HG03342 (cell line): ENCODE data around the gene IGFBP7.

Experiments
- ATAC-seq: cut with Tn5 transposase; IDR thresholded peaks from one replicate; pipeline ENCODE4 v1.9.1; 2021; ENCODE audit warnings: mild to moderate bottlenecking, moderate library complexity; ENCODE audit not compliant: unreplicated experiment

The IGFBP7 gene

DNA sequence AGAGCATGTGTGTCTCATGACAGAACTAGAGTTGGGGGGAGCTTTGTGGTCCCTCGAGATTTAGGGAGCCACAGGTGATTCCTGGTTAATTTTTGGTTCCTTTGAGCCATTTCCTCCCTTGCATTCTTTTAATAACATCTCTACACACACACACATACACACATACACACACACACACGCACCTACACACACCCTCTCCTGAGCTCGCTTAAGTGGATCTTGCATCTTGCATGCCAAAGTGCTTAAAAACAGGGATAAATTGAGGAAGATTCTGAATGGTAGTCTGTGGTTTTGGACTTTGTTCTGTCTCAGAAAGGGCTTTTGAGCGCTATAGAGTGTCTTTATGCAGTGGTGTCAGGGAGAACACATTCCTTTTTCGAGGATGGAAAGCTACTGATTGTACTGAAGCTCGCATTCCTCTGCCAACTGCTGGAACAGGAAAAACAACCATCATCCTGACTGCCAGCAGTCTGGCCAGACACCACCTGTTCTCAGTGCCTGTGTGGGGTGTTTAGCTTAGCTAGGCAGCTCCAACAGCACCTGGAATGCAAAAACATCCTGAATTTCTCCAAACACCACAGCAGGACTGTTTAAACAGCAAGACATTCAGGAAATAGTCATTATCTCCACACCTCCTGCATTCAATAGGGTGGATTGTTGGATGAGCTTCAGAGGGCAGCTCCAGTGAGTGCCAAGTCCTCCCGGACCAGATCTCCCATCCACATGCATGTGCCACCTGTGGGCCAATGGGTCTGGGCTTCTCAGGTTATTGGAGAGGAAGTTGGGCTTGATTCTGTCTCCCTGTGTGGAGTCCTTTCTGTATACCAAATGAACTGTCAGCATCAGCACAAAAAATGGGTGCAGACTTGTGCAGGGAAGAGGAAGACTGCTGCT lies 21.9 kb upstream of the IGFBP7 start:
- ATAC-seq = no peak

DNA sequence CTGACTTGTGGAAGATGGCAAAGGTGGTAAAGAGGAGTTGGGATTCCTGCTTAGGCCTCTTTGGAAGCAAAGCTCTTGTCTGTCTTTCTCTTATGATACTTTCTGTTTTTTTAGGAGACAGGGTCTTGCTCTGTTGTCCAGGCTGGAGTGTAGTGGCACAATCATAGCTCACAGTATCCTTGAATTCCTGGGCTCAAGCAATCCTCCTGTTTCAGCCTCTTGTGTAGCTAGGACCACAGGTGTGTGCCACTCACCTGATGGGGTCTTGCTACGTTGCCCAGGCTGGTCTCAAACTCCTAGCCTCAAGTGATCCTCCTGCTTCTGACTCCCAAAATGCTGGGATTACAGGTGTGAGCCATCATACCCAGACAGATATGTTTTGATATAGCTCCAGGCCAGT lies 19.3 kb upstream of the IGFBP7 start:
- no peak for ATAC-seq

DNA sequence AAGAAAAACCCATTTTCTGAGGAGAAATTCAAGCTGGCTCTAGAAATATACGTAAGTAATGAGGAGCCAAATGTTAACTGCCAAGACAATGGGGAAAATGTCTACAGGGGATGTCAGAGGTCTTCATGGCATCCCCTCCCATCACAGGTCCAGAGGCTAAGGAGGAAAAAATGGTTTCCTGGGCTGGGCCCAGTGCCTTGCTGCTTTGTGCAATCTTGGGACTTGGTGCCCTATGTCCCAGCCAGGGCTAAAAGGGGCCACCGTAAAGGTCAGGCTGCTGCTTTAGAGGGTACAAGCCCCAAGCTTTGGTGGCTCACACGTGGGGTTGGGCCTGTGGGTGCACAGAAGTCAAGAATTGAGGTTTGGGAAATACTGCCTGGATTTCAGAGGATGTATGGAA lies 17.2 kb upstream of the IGFBP7 start:
- no peak for ATAC-seq

DNA sequence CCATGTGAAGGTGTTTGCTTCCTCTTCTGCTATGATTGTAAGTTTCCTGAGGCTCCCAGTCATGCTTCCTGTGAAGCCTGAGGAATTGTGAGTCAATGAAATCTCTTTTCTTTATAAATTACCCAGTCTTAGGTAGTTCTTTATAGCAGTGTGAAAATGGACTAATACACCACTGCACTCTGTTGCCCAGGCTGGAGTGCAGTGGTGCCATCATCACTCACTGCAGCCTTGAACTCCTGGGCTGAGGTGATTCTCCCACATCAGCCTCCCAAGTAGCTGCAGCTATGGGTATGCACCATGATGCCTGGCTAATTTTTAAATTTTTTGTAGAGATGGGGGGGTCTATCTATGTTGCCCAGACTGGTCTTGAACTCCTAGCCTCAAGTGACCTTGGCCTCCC lies 15.8 kb upstream of the IGFBP7 start:
- no peak for ATAC-seq

DNA sequence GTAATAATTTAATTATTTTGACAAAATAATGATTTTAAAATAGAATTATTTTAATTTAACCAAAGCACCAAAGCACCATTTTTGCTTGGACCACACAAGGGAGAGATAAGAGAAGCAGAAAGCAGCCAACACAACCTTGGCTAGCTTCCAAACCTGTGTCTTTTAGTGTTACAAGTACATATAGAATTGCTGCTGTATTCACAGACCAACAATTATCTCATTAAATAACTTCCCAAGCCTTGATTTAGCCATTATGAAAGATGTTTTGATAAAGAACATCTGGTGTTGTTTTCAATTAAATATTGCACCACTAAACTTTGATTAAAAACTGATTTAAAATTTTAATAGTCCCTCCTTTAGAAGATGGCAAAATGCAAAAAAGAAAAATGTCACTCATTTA lies 14.0 kb upstream of the IGFBP7 start:
- no peak for ATAC-seq

DNA sequence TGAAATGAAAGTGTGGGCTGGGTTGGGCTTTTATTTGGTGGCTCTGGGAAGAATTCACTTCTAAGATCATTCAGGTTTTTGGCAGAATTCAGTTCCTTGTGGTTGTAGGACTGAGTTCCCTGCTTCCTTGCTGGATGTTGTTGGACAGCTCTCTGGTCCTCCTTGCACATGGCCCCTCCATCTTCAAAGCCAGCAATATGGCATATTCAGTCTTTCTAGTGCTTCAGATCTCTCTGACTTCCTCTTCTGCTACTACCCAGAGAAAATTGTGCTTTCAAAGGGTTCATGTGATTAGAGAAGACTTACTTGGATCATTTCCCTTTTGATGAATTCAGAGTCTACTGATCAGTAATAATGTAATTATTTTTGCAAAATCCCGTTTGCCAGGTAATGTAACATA lies 12.8 kb upstream of the IGFBP7 start:
- no peak for ATAC-seq

DNA sequence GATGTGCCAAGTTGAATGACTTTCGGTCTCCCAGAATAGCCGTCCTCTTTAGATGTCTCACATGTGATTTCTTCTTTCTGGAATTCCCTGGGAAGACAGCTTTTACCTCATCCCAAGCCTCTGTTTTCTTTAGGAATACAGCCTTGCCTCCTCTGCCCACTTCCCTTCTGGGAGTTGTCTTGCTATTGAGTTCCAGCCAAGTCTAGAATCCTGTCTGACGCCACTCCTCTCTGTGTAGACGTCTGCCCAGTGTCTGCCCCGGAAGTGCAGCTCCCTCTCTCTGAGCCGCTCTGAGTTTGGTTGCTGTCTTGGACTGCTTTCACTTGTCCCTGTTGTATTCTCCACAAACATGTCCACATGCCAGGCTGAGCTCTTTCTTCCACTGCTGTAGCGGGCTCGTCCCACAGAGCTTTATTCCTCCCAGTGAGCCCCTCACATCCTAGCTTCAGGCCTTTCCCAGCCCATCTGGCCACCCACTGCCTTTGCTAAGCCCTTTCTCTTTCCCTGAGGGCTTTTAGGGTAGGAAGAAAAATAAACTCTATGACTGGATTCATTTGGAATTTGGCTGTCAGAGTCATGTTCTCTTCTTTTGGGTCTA lies 9.0 kb upstream of the IGFBP7 start:
- no peak for ATAC-seq

DNA sequence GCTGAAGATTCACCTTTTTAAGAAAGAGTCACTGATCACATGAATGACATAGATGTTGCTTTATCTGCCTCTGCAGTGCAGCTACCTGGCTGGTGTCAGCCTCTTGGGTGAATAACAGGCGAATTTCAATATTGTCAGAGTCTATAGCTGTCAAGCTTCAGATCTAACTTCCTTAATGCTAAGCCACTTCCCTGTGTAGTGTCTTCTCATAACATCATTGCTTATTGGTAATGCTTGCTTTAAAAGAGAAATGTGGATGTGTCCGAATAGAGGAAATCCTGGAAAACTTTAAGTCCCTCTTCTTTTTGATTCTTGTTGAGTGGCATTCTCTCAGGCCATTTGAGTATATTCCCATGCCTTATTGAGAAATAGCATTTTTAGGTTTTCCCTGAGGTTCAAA lies 7.3 kb upstream of the IGFBP7 start:
- no peak for ATAC-seq

DNA sequence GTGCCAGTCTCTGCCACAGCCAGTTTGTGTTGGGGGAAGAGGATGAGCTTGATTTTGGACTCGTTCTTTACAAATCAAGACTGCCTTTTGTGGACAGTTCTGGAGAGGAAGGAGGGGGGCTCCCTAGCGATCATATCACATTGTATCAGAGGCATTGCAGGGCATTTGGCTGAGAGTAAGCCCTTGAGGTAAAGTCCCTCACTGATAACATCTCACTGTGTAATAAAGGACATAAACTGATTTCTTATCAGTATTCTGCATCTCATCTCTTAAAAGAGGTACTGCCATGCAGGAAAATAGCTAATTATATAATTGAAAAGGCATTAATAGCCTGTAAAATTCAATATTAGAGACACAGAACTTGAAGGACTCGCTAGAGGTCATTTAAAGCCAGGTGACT lies 6.1 kb upstream of the IGFBP7 start:
- ATAC-seq = no peak

DNA sequence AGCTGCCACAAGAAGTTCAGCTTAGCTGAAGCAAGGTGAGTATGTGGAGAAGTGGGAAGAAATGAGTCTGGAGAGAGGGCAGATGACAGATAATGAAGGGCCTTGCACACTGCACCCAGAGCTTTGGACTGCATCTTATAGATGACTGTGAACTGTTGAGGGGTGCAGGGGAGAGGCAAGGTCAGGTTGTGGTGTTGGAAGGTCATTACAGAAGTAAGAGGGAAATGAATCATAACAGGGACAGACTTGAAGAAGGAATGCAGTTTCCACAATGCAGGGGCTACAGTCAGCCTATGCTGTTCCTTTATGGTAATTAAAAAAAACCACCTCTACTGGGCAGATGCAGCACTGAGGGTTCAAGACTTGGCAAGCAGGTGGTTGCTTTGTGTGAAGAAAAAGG lies 4.8 kb upstream of the IGFBP7 start:
- no peak for ATAC-seq

DNA sequence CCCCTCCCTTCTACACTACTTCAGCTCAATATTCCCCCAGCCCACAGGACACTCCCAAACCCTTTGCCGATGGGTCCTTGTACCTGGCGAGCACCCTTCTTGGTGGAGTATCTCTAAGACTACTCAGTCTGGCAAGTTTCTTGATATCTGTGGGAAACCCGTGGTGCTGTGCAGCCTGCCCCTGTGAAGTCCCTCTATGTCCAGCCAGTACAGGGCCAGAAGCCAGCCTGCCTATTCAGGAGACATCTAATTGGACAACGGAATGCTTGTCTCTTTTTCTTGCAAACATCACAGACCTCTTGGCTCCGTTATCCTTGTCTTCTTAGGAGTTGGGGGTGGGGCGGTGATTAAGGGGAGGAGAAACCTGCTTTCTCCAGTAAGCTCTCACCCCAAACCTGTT lies 3.7 kb upstream of the IGFBP7 start:
- ATAC-seq = no peak

DNA sequence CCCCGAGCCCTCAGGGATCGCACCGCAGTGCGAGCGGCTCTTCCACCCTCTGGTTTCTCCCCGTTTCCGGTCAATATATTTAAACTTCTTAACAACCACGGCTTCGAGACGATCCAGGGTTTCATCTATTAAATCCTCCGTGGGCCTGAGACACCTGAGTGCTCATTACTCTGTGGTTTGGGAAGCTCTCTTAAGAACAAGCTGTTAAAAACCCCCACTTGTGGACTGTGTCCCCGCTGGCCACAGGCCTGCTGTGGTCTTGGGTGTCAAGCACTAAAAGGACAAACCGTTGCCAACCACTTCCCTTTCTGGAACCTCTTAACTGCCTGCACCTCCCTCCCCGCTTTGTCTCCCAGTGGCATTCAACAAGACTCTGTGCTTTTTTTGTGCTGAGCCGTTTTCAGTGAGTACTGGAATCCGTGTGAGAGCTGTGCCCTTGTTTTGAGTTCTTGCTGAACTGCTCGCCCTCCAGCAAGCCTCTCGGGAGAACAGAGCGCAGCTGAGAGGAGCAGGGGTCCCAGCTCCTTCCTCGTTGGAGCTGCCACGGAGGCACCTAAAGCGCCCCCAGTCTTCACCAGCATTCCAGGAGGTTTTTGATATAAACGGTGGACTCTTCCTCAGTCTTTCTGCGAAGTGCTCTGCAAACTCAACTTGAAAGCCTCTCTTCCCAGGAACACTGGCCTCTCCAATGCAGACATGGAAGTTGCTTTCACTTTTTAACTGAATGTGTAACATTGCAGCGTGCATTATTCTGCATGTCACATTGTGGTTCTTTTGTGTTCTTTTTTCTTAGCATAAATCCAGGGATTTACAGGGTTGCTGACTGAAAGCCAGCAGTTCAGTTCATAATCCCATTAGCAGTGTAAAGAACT lies 691 bp upstream of the IGFBP7 start:
- peak; percentile 48 for ATAC-seq

DNA sequence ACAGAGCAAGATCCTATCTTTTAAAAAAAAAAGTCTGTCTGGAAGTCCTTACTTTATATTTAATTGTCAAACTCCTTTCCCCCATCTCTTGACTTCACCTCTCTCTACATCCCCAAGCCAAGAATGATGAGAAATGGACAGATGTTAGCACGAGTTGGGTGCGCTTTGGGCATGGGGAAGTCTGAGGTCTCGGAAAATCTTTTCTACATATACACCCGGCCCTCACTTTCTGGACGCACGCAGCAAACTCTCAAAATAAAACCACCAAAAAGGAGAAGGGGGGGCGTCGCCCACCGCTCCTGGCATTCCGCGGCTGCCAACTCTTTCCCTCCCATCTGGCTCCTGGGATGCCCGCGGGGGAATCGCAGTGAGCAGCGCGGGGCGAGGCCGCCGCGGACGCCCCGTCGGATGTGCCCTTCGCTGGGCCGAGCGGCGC lies 756 bp downstream of the IGFBP7 start:
- ATAC-seq = no peak

DNA sequence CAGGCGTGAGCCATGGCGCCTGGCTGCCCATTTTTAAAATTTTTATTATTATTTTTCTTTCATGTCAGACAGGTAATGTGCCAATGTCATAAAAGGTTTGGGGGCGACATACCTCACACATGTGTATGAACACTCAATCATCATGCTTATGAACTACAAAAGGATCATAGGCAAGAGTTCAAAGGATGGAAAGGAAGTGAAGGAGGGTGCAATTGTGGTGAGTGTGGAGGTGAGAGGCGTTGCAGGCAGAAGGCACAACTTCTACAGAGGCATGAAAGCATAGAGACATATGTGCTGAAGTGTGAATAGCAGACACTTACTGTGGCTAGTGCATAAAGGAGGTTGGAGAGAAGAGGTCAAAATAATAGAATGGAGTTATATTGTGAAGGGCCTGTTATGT lies 4.0 kb downstream of the IGFBP7 start:
- no peak for ATAC-seq

DNA sequence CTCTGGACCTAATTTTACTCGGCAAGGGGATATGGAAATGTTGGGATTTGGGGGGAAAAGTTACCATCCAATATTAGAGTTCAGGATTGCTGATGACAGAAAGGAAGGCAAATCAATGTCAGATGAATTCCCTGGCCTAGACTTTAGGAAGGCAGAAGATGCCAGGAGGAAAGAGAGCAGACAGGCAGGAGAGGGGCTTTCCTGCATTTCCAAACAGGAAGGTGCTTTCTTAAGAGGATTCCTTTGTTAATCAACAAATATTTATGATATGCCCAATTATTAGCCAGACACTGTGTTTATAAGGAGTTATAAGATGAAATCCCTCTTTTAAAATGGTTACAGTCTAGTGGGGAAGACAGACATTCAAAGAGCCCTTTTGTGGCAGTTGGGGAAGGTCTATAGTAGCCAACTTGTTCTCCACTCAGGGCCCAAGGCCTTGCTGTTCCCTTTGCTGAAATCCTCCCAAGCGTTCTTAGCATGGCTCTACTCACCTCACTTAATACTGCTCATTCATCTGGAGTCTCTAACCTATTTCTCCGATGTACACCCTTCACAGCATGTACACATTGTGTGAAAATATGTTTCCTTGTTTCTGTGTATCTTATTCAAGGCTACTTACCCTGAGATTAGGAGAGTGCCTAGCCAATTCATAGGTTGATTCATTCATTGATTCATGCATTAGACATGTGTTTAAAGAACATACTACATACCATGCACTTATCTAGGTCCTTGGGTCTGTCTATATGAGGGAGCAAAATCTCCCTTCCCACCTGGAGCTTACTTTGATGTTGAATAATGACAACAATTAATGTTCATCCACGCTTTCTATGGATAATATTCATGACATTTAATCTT lies 5.3 kb downstream of the IGFBP7 start:
- no peak for ATAC-seq

DNA sequence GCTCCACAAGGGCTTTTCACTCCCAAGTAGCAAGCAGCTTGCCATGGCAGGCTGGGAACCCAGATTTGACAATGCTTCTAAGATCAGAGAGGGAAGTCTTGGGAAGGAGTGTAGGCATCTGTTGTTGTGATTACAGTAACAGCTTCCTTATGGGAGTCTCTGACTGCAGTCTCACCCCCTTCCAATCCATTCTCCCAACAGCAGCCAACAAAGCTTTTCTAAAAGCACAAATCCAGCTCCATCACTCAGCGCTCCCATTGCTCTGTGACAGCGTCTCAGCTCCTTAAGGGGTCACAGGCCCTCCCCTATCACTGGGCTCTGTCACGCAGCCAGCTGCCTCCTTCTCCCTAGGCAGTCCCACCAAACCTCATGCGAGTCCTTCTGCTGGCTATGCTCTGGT lies 7.1 kb downstream of the IGFBP7 start:
- no peak for ATAC-seq

DNA sequence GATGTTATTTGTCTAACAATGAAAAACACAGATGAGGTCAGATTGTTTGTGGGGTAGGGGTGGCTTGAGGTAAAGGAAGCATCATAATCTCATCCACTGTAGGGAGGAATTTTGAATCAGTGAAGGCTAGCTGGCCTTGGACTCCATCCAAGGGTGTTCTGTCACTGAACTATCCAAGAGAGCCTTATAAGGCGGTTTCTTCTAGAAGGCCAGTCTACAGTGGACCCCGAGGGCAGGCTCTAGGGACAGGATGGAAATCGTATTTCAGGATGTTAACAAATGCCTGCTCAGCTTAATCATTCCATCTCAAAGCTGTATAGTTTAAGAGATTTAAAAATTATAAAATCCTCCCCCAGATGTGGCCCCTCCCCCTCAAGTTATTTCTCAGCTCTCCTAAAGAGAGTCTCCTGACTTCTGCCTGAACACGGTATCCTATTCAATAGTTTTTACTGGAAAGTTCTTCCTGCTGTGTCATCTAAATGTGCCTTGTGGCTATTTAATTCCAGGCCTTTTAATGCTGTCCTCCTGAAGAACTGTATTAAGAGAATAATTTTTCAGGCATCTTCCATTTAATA lies 8.0 kb downstream of the IGFBP7 start:
- no peak for ATAC-seq

DNA sequence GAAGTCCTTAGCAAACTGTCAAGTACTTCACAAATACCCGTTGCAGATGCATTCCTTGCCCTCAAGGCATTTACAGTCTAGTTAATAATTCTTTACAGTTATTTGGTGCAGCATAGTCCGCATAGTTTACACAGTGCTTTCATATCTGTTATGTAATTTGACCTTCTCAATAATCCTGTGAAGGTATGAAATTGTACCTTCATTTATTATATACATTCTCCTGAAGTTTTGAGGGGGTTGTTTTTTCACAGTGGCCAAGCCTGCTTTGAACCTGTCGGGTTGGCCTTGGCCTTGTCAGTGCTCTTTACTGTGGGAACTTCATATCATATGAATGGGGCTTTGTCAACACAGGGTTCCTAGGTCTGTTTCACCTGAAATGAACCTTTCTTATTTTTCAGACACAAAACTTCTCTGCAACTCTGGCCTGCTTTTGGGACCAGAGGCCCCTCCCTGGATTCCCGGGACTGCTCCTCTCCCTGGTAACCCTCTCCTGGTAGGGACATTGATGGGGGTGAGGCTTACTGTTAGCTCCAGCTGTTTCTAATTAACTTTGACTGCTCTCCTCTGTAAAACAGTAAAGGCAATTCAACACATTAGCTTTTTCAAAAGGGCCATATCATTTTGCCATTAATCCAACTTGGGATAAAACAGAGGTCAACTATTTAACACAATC lies 9.1 kb downstream of the IGFBP7 start:
- ATAC-seq = no peak

DNA sequence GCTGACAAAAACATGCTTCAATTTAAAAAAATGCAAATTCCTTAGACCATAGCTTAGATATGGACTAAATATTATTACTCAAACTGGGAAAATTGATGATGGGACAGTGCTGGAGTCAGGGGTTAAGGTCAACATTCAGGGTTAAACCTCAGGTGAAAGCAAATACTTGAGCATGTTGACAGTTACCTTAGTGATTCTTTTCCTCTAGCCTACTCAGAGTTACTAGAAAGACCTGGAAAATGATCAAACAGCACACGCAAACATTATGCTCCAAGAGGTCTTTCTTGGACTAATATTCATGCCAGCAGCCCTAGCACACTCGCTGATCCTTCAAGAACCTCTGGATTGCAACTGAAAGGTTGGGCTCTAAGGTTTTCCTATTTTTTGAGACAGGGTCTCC lies 10.8 kb downstream of the IGFBP7 start:
- no peak for ATAC-seq

DNA sequence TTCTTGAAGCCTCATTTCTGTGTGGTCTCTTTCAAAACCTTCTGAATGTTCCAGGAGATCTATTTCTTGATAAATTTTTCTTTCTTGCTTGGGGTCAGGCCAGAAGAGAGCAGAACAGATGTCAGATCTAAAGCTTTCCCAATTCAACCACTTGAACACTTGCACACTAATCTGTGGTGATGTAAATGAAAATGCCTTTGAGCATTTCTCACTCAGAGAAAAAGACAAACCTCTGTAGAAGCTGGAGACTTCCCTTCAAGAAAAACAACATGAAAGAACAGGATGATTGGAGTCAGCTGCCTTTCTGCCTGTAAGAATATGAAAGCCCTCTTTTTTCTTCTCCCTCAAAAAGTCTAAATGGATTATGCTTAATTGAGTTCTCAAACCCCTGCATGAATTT lies 11.2 kb downstream of the IGFBP7 start:
- no peak for ATAC-seq
